ENCODE data around the gene ZNF418.

DNA sequence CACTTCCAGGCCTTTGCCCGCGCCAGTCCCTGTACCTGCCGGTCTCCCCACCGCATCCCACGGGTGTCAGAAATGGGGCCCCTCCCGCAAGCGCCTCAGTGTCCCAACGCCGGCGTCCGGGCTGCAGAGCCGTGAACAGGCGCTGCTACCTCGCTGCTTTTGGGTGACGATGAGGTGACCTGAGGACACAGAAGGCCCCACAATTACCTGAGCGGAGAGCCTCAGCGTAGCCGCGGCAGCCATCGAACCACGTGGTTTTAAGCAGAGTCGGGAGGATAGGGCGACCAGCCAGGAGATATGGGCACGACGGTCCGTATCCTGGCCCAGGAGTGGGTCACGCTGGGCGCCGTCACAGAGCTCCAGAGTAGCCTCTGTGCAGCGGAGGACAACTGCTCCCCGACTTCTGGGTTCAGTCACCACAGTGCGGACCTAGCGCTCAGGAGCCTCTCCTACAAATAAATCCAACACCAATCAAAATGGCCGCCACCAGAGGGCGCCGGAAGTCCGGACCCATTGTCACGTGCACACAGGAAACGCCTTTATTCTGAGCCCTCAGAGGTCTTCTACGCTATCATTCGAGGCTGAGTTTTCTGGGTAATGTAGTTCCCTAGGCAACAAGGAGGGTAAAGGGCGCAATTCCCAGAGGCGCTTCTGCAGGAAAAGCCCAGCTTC is 46.5 kb downstream of the ZNF418 start, which contains the start of gene ZNF814:
- no peak for TF ChIP-seq EZH2 (IDR thresholded peaks at IDR 0.05; ENCODE audit: insufficient read depth, low read length)
- TF ChIP-seq CTCF (IDR thresholded peaks at IDR 0.05; ENCODE audit: insufficient read depth, low read depth, low read length): peak; percentile 21
